Upper lobe of left lung (tissue), 4 donors: Measurements from ENCODE around the gene FAM153A.
"Not testable (repeated sequence)": the region's sequence is repeated elsewhere in the genome, so short reads cannot be mapped to it uniquely, and the experiment has no call there.

ENCODE experiments used
- POLR2A ChIP-seq, 4 donors: fragments of 450-650 bp; IDR thresholded peaks; one replicate each; pipeline ENCODE4 v1.5.1; 2016 to 2017; ENCODE audit warnings: antibody characterized with exemption in 4 of 4, mild to moderate bottlenecking in 2 of 4
- POLR2AphosphoS5 ChIP-seq, 2 donors: sonication (generic); formaldehyde crosslinking; IDR thresholded peaks; one replicate each; pipeline ENCODE4 v1.5.1; 2017; ENCODE audit warnings: antibody characterized with exemption in 2 of 2
- TF ChIP-seq, protein P1 (sequence below), 6 experiments: fragments of 450-650 bp in 4 of 6; fragments of 200-600 bp in 2 of 6; sonication (generic) in 2 of 6; IDR thresholded peaks; one replicate each; pipeline ENCODE4 v1.5.1; 2016 to 2019; ENCODE audit warnings: antibody characterized with exemption in 6 of 6

DNA sequence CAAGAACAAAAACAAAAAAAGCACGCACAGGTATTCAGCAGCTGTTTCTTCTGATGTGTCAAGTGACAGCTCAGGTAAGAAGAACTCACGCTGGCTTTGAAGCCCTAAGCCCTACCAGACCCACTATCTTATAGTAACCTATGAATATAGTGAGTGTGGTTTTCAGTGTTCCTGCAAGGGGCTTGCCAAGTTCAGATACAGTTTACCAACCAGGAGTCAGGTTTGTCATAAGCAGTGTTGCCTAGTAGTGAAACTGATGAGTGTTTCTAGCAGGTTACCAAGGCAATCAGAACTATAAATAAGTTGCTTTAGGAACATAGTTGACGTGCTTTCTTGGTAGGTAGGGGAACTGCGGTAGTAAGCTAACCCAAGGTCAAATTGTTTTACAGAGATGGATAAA is 43.4 kb upstream of the FAM153A start:
- TF ChIP-seq, protein P1, sequence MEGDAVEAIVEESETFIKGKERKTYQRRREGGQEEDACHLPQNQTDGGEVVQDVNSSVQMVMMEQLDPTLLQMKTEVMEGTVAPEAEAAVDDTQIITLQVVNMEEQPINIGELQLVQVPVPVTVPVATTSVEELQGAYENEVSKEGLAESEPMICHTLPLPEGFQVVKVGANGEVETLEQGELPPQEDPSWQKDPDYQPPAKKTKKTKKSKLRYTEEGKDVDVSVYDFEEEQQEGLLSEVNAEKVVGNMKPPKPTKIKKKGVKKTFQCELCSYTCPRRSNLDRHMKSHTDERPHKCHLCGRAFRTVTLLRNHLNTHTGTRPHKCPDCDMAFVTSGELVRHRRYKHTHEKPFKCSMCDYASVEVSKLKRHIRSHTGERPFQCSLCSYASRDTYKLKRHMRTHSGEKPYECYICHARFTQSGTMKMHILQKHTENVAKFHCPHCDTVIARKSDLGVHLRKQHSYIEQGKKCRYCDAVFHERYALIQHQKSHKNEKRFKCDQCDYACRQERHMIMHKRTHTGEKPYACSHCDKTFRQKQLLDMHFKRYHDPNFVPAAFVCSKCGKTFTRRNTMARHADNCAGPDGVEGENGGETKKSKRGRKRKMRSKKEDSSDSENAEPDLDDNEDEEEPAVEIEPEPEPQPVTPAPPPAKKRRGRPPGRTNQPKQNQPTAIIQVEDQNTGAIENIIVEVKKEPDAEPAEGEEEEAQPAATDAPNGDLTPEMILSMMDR (IDR thresholded peaks at IDR 0.05), result not testable (repeated sequence)
- not testable (repeated sequence) for TF ChIP-seq POLR2AphosphoS5, POLR2A (IDR thresholded peaks at IDR 0.05)
